K562 (cell line): Measurements from ENCODE around the gene TMEM167B. TPM values are rescaled to one million over a fixed set of nuclear protein-coding genes. Genes with fewer than 3 reads are reported as not detected.

Experiments used
- ATAC-seq: fragments of 200-7000 bp; cut with Tn5 transposase; 3 replicates; pipeline ENCODE4 v1.9.1; 2020; ENCODE audit warnings: moderate library complexity
- BruUV-seq: library from RNA; stranded (reverse); fragments of 400-500 nt; replicated peaks from 2 replicates; lab custom pipeline; 2021; lab: Mats Ljungman, UMichigan
- CTCF ChIA-PET: fragments of 300-600 bp; formaldehyde crosslinking; extraction: SDS; loops from one replicate; lab custom pipeline; 2021; ENCODE audit warnings: low intra/inter-chr PET ratio; lab: Yijun Ruan, JAX
- POLR2A ChIA-PET: fragments of 300-600, 350-650 bp; sonication (Branson Sonifier 250); formaldehyde crosslinking; extraction: SDS; loops from one replicate; lab custom pipeline; 2021; ENCODE audit warnings: antibody characterized with exemption, inconsistent platforms; lab: Yijun Ruan, JAX
- DNase-seq, 4 experiments: peaks; one replicate each; pipeline versions ENCODE4 v3.0.0 to v3.0.0-alpha.2; 2011 to 2018; ENCODE audit warnings: low spot score in 3 of 4, mixed read lengths in 3 of 4; ENCODE audit errors: extremely low read depth in 1 of 4
- FAIRE-seq: peaks from 2 replicates; lab custom pipeline; 2011; peaks lifted over from hg19 to GRCh38; lab: Jason Lieb, UNC
- H2AFZ ChIP-seq: 2 replicates; pipeline ENCODE4 v1.6.0; 2011; ENCODE audit warnings: low read depth, low read length, control low read depth, inconsistent platforms
- H3K27ac ChIP-seq: fragments of 200-600 bp; 3 replicates; pipeline ENCODE4 v1.8.0; 2011; ENCODE audit warnings: low read depth, mild to moderate bottlenecking, control low read depth, inconsistent platforms, low read length, moderate library complexity, mixed read lengths; ENCODE audit errors: extremely low read depth
- H3K27me3 ChIP-seq, 2 experiments: fragments of 300-600 bp in 1 of 2; 2 replicates in 1 of 2; 3 replicates in 1 of 2; pipeline versions ENCODE4 v1.6.0 to v1.8.0; 2011; ENCODE audit warnings: inconsistent platforms in 2 of 2, low read length in 2 of 2, mild to moderate bottlenecking in 1 of 2, mixed read lengths in 1 of 2, moderate library complexity in 1 of 2; ENCODE audit not compliant: control insufficient read depth in 2 of 2, insufficient read depth in 2 of 2
- H3K36me3 ChIP-seq: fragments of 300-600 bp; 3 replicates; pipeline ENCODE4 v1.8.0; 2011; ENCODE audit warnings: mild to moderate bottlenecking, low read length, inconsistent platforms; ENCODE audit not compliant: control insufficient read depth, insufficient read depth
- H3K4me1 ChIP-seq, 2 experiments: fragments of 200-600 bp in 1 of 2; replicated peaks in 1 of 2; 2 replicates in 1 of 2; 3 replicates in 1 of 2; pipeline versions ENCODE4 v1.5.1 to v1.8.0; 2011; ENCODE audit warnings: inconsistent platforms in 2 of 2, low read length in 2 of 2, mild to moderate bottlenecking in 1 of 2, mixed read lengths in 1 of 2, moderate library complexity in 1 of 2; ENCODE audit not compliant: control insufficient read depth in 2 of 2, insufficient read depth in 2 of 2
- H3K4me2 ChIP-seq: 2 replicates; pipeline ENCODE4 v1.6.1; 2011; ENCODE audit warnings: low read length, control low read depth, inconsistent platforms, mixed read lengths; ENCODE audit not compliant: insufficient read depth
- H3K4me3 ChIP-seq: fragments of 200-600 bp; sonication (generic), shearing (Covaris generic); 2 replicates; pipeline ENCODE4 v1.5.1; 2016; ENCODE audit warnings: control low read depth, inconsistent platforms
- H3K79me2 ChIP-seq: fragments of 200-600 bp; 3 replicates; pipeline ENCODE4 v1.8.0; 2011; ENCODE audit warnings: low read length, inconsistent platforms; ENCODE audit not compliant: control insufficient read depth, insufficient read depth
- H3K9ac ChIP-seq, 2 experiments: 2 replicates each; pipeline versions ENCODE4 v1.6.0 to v1.6.1; 2011; ENCODE audit warnings: low read depth in 2 of 2, low read length in 2 of 2, control low read depth in 1 of 2, inconsistent platforms in 1 of 2, mild to moderate bottlenecking in 1 of 2, mixed read lengths in 1 of 2; ENCODE audit not compliant: insufficient read depth in 1 of 2
- H3K9me1 ChIP-seq: one replicate; pipeline ENCODE4 v1.6.0; 2011; ENCODE audit warnings: inconsistent platforms, mild to moderate bottlenecking, low read length, moderate library complexity; ENCODE audit not compliant: control insufficient read depth, insufficient read depth
- H3K9me3 ChIP-seq: replicated peaks from 2 replicates; pipeline ENCODE4 v1.5.1; 2011; ENCODE audit warnings: low read depth, low read length, inconsistent platforms; ENCODE audit not compliant: control insufficient read depth, insufficient read depth
- H4K20me1 ChIP-seq: replicated peaks from 2 replicates; pipeline ENCODE4 v1.6.1; 2011; ENCODE audit warnings: low read length, inconsistent platforms, mixed read lengths; ENCODE audit not compliant: control insufficient read depth, insufficient read depth
- CTCF ChIP-seq, 3 experiments: IDR thresholded peaks in 2 of 3; conservative IDR thresholded peaks in 1 of 3; 2 replicates each; pipeline ENCODE4 v1.5.1; 2011 to 2012; ENCODE audit warnings: low read length in 3 of 3, mild to moderate bottlenecking in 3 of 3, control low read depth in 2 of 3, improper control_type of control experiment in 1 of 3, inconsistent platforms in 1 of 3, low read depth in 1 of 3, mixed read lengths in 1 of 3, moderate library complexity in 1 of 3; ENCODE audit not compliant: insufficient read depth in 2 of 3
- L3MBTL2 ChIP-seq: fragments of 450-650 bp; IDR thresholded peaks from 2 replicates; pipeline ENCODE4 v1.6.1; 2016; ENCODE audit warnings: mild to moderate bottlenecking, moderate library complexity
- MCM2 ChIP-seq: fragments of 450-650 bp; IDR thresholded peaks from 2 replicates; pipeline ENCODE4 v1.6.1; 2017; ENCODE audit warnings: low read depth, mild to moderate bottlenecking
- MED1 ChIP-seq: sonication (generic); formaldehyde crosslinking; IDR thresholded peaks from 2 replicates; pipeline ENCODE4 v1.8.1; 2023; ENCODE audit warnings: missing genetic modification reagents, borderline replicate concordance
- NEUROD1 ChIP-seq: fragments of 150-350 bp; IDR thresholded peaks from 2 replicates; pipeline ENCODE4 v1.6.1; 2014; ENCODE audit warnings: borderline replicate concordance, low read length, low read depth; ENCODE audit not compliant: partially characterized antibody
- PHF20 ChIP-seq: fragments of 450-650 bp; IDR thresholded peaks from 2 replicates; pipeline ENCODE4 v1.6.1; 2018; ENCODE audit not compliant: partially characterized antibody
- POLR2AphosphoS2 ChIP-seq: IDR thresholded peaks from 2 replicates; pipeline ENCODE4 v1.6.1; 2012; ENCODE audit warnings: low read length, improper control_type of control experiment
- POLR3A ChIP-seq: IDR thresholded peaks from 2 replicates; pipeline ENCODE4 v1.6.1; 2011; ENCODE audit warnings: borderline replicate concordance, mild to moderate bottlenecking, moderate library complexity; ENCODE audit not compliant: insufficient read length, insufficient read depth; ENCODE audit errors: extremely low read depth
- RBM34 ChIP-seq: fragments of 200-400 bp; formaldehyde crosslinking; IDR thresholded peaks from 2 replicates; pipeline ENCODE4 v1.6.1; 2018; ENCODE audit warnings: low read length, borderline replicate concordance; ENCODE audit not compliant: insufficient read depth
- RREB1 ChIP-seq: fragments of 250-450 bp; sonication (Bioruptor Pico); IDR thresholded peaks from 2 replicates; pipeline ENCODE4 v1.4.0; 2020
- SREBF2 ChIP-seq: sonication (generic); formaldehyde crosslinking; IDR thresholded peaks from 2 replicates; pipeline ENCODE4 v1.4.0; 2020; ENCODE audit warnings: mild to moderate bottlenecking, missing genetic modification reagents
- ZNF324 ChIP-seq: fragments of 250-450 bp; sonication (Bioruptor Pico); IDR thresholded peaks from 2 replicates; pipeline ENCODE4 v1.4.0; 2020; ENCODE audit warnings: mild to moderate bottlenecking
- ZNF75A ChIP-seq: fragments of 450-650 bp; formaldehyde crosslinking; IDR thresholded peaks from 2 replicates; pipeline ENCODE4 v1.4.0; 2020; ENCODE audit warnings: mild to moderate bottlenecking
- ZSCAN29 ChIP-seq: fragments of 450-650 bp; IDR thresholded peaks from 2 replicates; pipeline ENCODE4 v1.6.1; 2017
- WGBS: fragments of 100-300 bp; shearing (Covaris generic); methylation state at CpG from one replicate; pipeline ENCODE4 v1.1.6; 2016; ENCODE audit warnings: low coverage, mixed read lengths; ENCODE audit not compliant: insufficient coverage; ENCODE audit errors: missing lambda C conversion rate; 5-methylcytosine and 5-hydroxymethylcytosine counted together
- in situ Hi-C: fragments of 300-500 bp; cut with MboI; formaldehyde crosslinking; loops from 4 replicates; pipeline ENCODE4 v1.15.0; 2018; ENCODE audit warnings: inconsistent platforms, mixed read lengths
- intact Hi-C: fragments of 100-400 bp; cut with micrococcal nuclease; formaldehyde crosslinking; loops from 2 replicates; pipeline ENCODE4 v1.14.2; 2022
- polyA plus RNA-seq, 8 experiments: library from polyadenylated mRNA; depleted of rRNA in 4 of 8; stranded (reverse) in 5 of 8; unstranded in 3 of 8; fragments of >200 nt; fragmentation: Nextera tagmentation in 2 of 8; fragmentation: Illumina TruSeq in 1 of 8; extraction: Ambion mirVana in 2 of 8; extraction: Trizol in 1 of 8; gene quantifications; 2 replicates each; pipeline versions ENCODE4 v1.2.1 to v1.2.3, GENCODE V29; 2011 to 2014; ENCODE audit warnings: inconsistent platforms in 1 of 8, missing spikeins in 1 of 8
- total RNA-seq, 7 experiments: library from RNA; depleted of rRNA in 6 of 7; stranded (reverse); fragments of >200 nt in 6 of 7; fragmentation: Illumina TruSeq in 2 of 7; extraction: Trizol in 2 of 7; gene quantifications; 2 replicates each; pipeline versions ENCODE4 v1.2.1 to v1.2.3, GENCODE V29; 2011 to 2021; ENCODE audit warnings: low replicate concordance in 1 of 7
- TF ChIP-seq, protein P1 (sequence below), 2 experiments: fragments of 450-650 bp in 1 of 2; sonication (generic) in 1 of 2; formaldehyde crosslinking in 1 of 2; IDR thresholded peaks in 1 of 2; conservative IDR thresholded peaks in 1 of 2; 2 replicates each; pipeline versions ENCODE4 v1.6.1 to v1.8.1; 2016 to 2023; ENCODE audit warnings: mild to moderate bottlenecking in 2 of 2, moderate library complexity in 2 of 2, inconsistent platforms in 1 of 2, missing genetic modification reagents in 1 of 2

The TMEM167B gene
- total and polyA plus RNA-seq, 9 of the 15 experiments (the other 6 are each of a cell fraction or from before 2014, with no cell fraction given), result 17.2 to 36.4 (median 32.2) TPM

- Histone ChIP-seq H3K4me2 (no peak overlapping the region), H3K27ac (no peak overlapping the region), H3K36me3 (no peaks in the 10 kb centered on the region; the same call in 2 of the 3 replicates), H3K4me1 (peaks cover 18 to 20% of the 10 kb centered on the region in 2 experiments; a peak in 4 of 5 replicates), H3K9me1 (no peaks in the 10 kb centered on the region), H3K9me3 (no peaks in the 10 kb centered on the region), H2AFZ (peak overlapping the region; percentile 37; the same call in 1 of the 2 replicates), H3K27me3 (no peaks in the 10 kb centered on the region), H3K9ac (0 out of 4 replicates have a peak overlapping the region, but pooled peaks of 1 of the 2 experiments have one; percentile 11), H3K79me2 (peaks cover 14% of the 10 kb centered on the region), H3K4me3 (no peak overlapping the region), H4K20me1 (no peaks in the 10 kb centered on the region)
- POLR2A ChIA-PET, result interaction anchor here (1.5 kb wide), 1 partner anchor 12 kb away, joined by 5 read pairs; the partner anchor contains the start of gene TMEM167B
- intact Hi-C loops, result no loop called here
- BruUV-seq, result no TSS peak
- no peak for DNase-seq
- CTCF ChIA-PET, result no interaction called here
- ATAC-seq, result no peak
- 63% methylated on average over 1 of the region's 1 CpG for WGBS
- in situ Hi-C loops, result no loop called here
- FAIRE-seq, result no peak
- TF ChIP-seq POLR3A (no peak), NEUROD1 (no peak), ZNF324 (CRISPR knock-in tag) (no peak), MCM2 (no peak), RBM34 (no peak), POLR2AphosphoS2 (no peak), ZSCAN29 (no peak), RREB1 (CRISPR knock-in tag) (no peak), PHF20 (no peak), ZNF75A (CRISPR knock-in tag) (no peak), MED1 (CRISPR knock-in tag) (no peak), CTCF (IDR thresholded peaks at IDR 0.05 in 2 of 3, conservative IDR thresholded peaks at IDR 0.05 in 1 of 3; ENCODE audit: insufficient read depth in 2 of 3, low read depth in 1 of 3, low read length in 3 of 3) (no peak), L3MBTL2 (no peak), SREBF2 (CRISPR knock-in tag) (no peak)
- TF ChIP-seq, protein P1, sequence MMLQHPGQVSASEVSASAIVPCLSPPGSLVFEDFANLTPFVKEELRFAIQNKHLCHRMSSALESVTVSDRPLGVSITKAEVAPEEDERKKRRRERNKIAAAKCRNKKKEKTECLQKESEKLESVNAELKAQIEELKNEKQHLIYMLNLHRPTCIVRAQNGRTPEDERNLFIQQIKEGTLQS (IDR thresholded peaks at IDR 0.05), result no peak
- TF ChIP-seq, protein P1 (CRISPR knock-in tag; conservative IDR thresholded peaks at IDR 0.05), result no peak
Observed at GRCh38 chr1:109078317-109078716, 12.2 kb upstream of the TMEM167B start.
